WTC11 (cell line): ENCODE data around the gene SP2.

ENCODE experiments used
- ETV6 ChIP-seq: sonication (generic); formaldehyde crosslinking; IDR thresholded peaks from 2 replicates; pipeline ENCODE4 v1.8.1; 2022; ENCODE audit warnings: mild to moderate bottlenecking, missing genetic modification reagents
- FOXJ3 ChIP-seq: sonication (generic); formaldehyde crosslinking; IDR thresholded peaks from 2 replicates; pipeline ENCODE4 v1.9.0; 2021; ENCODE audit warnings: missing genetic modification reagents, mild to moderate bottlenecking, borderline replicate concordance
- KAT7 ChIP-seq: sonication (generic); formaldehyde crosslinking; IDR thresholded peaks from 2 replicates; pipeline ENCODE4 v1.8.1; 2023; ENCODE audit warnings: missing genetic modification reagents, mild to moderate bottlenecking, borderline replicate concordance
- MXD4 ChIP-seq: fragments of 250-450 bp; sonication (Bioruptor Pico); IDR thresholded peaks from 2 replicates; pipeline ENCODE4 v1.8.0; 2021; ENCODE audit warnings: mild to moderate bottlenecking, moderate library complexity, borderline replicate concordance
- TEAD1 ChIP-seq: sonication (generic); formaldehyde crosslinking; IDR thresholded peaks from 2 replicates; pipeline ENCODE4 v1.8.0; 2022; ENCODE audit warnings: mild to moderate bottlenecking, missing genetic modification reagents
- ZNF138 ChIP-seq: sonication (generic); formaldehyde crosslinking; conservative IDR thresholded peaks from 2 replicates; pipeline ENCODE4 v1.8.1; 2022; ENCODE audit warnings: mild to moderate bottlenecking, moderate library complexity, missing genetic modification reagents
- TF ChIP-seq, protein P1 (sequence below): fragments of 250-450 bp; sonication (Bioruptor Pico); IDR thresholded peaks from 2 replicates; pipeline ENCODE4 v1.8.0; 2021; ENCODE audit warnings: mild to moderate bottlenecking
- TF ChIP-seq, protein P2 (sequence below): fragments of 200-600 bp; IDR thresholded peaks from 2 replicates; pipeline ENCODE4 v1.8.0; 2022; ENCODE audit warnings: antibody characterized with exemption
- TF ChIP-seq, protein P3 (sequence below): sonication (generic); formaldehyde crosslinking; IDR thresholded peaks from 2 replicates; pipeline ENCODE4 v1.8.1; 2023; ENCODE audit warnings: mild to moderate bottlenecking, moderate library complexity, missing genetic modification reagents

DNA sequence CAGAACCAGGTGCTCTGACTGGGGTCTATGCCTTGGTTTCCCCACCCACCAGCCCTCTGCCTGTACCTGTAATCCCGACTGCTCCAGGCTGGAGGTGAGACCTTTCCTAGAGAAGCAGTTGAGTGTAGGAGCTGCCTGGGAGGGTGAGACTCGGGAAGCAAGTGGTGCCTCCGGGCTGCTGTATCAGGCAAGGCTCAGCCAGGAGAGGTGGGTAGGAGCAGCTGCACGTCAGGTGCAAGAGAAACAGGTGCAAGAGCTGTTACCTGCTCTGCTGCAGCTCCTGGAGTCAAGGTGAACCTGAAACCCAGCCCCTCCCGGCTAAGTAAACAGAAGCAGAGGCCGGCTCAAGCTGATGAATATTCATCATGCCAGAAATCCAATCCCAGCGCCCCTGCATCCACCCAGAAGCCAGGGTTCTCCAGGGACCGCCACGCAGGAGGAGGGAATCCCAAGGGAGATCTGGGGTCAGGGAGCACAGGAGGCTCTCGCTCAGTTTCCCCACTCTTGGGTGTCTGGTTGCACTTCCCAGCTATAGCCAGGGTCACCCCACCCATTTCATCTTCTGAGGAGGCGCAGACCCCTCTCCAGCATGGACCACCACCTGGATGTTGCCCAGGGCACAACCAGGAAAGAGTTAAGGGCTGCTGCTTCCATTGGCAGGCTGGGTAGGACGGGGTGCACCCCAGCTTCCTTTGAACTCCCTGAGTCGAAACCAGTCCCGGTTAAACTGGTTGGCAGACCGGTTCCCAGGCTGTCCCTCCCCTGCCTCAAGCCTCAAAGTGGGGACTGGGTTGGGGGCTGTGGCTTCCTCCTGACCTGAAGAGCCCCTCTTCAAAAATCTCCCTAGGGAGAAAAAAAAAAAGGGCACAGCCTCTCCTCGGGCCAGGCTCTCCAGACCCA is 61.8 kb downstream of the SP2 start, which contains the start of gene PRR15L:
- TF ChIP-seq, protein P1, sequence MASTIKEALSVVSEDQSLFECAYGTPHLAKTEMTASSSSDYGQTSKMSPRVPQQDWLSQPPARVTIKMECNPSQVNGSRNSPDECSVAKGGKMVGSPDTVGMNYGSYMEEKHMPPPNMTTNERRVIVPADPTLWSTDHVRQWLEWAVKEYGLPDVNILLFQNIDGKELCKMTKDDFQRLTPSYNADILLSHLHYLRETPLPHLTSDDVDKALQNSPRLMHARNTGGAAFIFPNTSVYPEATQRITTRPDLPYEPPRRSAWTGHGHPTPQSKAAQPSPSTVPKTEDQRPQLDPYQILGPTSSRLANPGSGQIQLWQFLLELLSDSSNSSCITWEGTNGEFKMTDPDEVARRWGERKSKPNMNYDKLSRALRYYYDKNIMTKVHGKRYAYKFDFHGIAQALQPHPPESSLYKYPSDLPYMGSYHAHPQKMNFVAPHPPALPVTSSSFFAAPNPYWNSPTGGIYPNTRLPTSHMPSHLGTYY (CRISPR knock-in tag) = no peak
- TF ChIP-seq, protein P2, sequence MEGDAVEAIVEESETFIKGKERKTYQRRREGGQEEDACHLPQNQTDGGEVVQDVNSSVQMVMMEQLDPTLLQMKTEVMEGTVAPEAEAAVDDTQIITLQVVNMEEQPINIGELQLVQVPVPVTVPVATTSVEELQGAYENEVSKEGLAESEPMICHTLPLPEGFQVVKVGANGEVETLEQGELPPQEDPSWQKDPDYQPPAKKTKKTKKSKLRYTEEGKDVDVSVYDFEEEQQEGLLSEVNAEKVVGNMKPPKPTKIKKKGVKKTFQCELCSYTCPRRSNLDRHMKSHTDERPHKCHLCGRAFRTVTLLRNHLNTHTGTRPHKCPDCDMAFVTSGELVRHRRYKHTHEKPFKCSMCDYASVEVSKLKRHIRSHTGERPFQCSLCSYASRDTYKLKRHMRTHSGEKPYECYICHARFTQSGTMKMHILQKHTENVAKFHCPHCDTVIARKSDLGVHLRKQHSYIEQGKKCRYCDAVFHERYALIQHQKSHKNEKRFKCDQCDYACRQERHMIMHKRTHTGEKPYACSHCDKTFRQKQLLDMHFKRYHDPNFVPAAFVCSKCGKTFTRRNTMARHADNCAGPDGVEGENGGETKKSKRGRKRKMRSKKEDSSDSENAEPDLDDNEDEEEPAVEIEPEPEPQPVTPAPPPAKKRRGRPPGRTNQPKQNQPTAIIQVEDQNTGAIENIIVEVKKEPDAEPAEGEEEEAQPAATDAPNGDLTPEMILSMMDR = no peak
- TF ChIP-seq FOXJ3 (CRISPR knock-in tag) = no peak
- TF ChIP-seq ETV6 (CRISPR knock-in tag) = no peak
- TF ChIP-seq, protein P3, sequence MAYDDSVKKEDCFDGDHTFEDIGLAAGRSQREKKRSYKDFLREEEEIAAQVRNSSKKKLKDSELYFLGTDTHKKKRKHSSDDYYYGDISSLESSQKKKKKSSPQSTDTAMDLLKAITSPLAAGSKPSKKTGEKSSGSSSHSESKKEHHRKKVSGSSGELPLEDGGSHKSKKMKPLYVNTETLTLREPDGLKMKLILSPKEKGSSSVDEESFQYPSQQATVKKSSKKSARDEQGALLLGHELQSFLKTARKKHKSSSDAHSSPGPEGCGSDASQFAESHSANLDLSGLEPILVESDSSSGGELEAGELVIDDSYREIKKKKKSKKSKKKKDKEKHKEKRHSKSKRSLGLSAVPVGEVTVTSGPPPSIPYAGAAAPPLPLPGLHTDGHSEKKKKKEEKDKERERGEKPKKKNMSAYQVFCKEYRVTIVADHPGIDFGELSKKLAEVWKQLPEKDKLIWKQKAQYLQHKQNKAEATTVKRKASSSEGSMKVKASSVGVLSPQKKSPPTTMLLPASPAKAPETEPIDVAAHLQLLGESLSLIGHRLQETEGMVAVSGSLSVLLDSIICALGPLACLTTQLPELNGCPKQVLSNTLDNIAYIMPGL = no peak
- TF ChIP-seq ZNF138 (CRISPR knock-in tag) = no peak
- TF ChIP-seq MXD4 (CRISPR knock-in tag) = no peak
- TF ChIP-seq TEAD1 = no peak
- TF ChIP-seq KAT7 (CRISPR knock-in tag) = no peak
